GM21528 (cell line): ENCODE data around the gene FBXO34.

Source experiments
- ATAC-seq: cut with Tn5 transposase; IDR thresholded peaks from one replicate; pipeline ENCODE4 v1.9.1; 2021; ENCODE audit warnings: mild to moderate bottlenecking, moderate library complexity; ENCODE audit not compliant: unreplicated experiment, low FRiP score

Gene FBXO34

GRCh38 chr14:55271572-55272298, 514 bp downstream of the FBXO34 start:
- ATAC-seq: peak; percentile 50

DNA sequence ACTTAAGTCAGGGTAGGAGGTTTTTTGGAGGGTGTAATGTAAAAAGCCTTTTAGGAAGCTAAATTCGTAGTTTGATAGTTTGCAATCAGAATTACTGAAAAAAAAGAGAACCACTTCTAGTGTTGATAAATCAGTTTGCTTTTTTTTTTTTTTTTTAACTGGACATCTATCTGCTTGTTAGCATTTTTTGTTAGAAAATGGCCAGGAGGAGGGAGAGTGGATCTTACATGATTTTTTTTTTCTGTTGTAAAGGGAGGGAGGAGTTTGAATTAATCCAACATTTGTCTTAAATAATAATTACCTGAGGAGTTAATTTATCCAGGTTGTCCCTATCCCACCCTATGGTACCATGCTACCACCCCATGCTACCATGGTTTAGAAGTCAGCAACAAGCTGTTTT, 1.2 kb downstream of the FBXO34 start:
- ATAC-seq: no peak

GRCh38 chr14:55272922-55273321, 1.7 kb downstream of the FBXO34 start:
- ATAC-seq: no peak

- no peak for ATAC-seq
Observed at GRCh38 chr14:55274146-55274545, 2.9 kb downstream of the FBXO34 start.

GRCh38 chr14:55274751-55275150, 3.5 kb downstream of the FBXO34 start:
- ATAC-seq: no peak

DNA sequence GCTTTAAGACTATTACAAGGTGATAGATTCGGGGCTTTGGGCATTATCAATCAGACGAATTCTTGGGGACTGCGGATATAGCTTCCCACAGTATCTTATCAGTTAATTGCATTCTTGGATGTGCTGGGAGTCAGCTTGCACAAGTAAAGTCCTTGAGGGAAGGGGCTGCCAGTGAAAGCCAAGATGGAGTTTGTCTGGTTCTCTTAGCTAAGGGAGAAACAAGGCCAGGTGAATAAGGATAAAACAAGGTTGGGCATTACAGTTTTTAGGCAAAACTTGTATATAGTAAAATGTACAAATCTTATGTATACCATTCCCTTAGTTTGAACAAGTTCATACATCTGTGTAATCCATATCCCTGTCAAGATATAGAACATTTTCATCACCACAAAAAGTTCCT, 5.5 kb downstream of the FBXO34 start:
- ATAC-seq: no peak

- ATAC-seq: peak; percentile 86
Observed at GRCh38 chr14:55277972-55278740, 6.9 kb downstream of the FBXO34 start.

GRCh38 chr14:55279384-55279783, 8.2 kb downstream of the FBXO34 start:
- no peak for ATAC-seq

DNA sequence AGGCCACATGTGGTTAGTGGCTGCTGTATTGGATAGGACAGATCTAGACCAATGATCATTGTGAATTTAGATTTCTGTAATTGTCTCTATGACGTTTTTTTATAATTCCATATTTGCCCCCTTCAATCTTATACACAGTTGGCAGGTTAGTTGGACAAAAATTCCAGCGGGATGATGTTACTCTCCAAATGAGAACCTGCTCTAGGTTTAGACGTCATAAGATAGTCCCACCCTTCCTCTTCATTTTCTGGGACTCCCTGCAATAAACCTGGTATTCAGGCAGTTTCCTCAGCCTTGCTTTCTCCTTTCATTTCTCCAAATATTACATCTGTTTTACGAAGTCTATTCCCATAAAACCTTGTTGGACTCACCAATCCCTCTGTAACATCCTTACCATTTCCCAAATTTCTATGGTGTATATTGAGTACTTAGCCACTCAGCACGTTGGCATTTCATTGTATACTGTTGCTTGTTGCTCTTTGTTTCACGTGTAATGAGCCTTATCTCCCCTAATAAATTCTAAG, 10.2 kb downstream of the FBXO34 start:
- no peak for ATAC-seq

- ATAC-seq: no peak
Observed at GRCh38 chr14:55285048-55285652, 13.9 kb downstream of the FBXO34 start.

DNA sequence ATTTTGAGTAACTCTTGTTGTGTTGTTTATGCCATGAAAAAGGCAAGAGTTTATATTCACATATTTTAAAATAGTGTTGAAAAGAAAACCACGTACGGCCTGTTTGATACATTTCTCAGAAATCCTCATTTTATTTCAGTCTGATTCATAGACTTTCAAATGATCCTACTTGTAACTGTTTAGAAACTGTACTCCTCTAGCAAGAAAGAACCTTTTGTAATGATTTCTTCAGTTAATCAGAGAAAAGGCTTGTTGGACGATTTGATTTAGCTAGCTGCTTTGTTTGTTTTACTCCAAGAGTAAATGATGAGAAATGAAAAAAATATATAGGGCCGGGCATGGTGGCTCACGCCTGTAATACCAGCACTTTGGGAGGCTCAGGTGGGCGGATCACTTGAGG, 17.2 kb downstream of the FBXO34 start:
- no peak for ATAC-seq

- ATAC-seq: no peak
Observed at GRCh38 chr14:55291480-55292081, 20.4 kb downstream of the FBXO34 start.

DNA sequence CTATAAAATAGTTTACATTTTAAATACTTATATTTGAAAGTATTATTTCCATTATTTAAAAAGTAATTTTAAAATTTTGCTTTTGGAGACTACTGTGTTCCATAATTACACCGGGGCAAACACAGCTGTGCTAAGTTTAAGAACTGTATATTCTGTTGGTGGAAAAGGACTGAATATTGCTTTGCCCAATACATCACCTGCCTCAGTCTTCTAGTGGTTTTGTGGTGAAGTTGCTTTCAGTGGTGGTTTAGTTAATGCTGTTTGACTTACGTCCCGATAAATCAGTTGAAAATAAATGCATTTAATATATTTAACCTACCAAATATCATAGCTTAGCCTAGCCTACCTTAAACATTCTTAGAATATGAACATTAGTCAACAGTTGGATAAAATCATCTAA, 23.4 kb downstream of the FBXO34 start:
- ATAC-seq: no peak

- ATAC-seq: no peak
Observed at GRCh38 chr14:55297611-55298499, 26.6 kb downstream of the FBXO34 start.

DNA sequence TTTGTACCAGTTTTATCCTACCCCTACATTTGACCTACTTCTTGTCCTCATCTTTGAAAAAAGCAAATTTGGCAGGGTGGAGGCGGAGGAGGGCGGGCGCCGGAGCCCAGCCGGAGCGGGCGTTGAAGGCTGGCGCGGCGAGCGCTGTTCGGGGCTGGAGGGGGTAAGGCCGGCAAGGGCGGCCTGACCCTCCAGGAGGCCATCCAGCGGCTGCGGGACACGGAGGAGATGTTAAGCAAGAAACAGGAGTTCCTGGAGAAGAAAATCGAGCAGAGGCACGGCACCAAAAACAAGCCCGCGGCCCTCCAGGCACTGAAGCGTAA, 27.2 kb downstream of the FBXO34 start:
- ATAC-seq: no peak

- ATAC-seq: no peak
Observed at GRCh38 chr14:55301437-55302121, 30.4 kb downstream of the FBXO34 start.

DNA sequence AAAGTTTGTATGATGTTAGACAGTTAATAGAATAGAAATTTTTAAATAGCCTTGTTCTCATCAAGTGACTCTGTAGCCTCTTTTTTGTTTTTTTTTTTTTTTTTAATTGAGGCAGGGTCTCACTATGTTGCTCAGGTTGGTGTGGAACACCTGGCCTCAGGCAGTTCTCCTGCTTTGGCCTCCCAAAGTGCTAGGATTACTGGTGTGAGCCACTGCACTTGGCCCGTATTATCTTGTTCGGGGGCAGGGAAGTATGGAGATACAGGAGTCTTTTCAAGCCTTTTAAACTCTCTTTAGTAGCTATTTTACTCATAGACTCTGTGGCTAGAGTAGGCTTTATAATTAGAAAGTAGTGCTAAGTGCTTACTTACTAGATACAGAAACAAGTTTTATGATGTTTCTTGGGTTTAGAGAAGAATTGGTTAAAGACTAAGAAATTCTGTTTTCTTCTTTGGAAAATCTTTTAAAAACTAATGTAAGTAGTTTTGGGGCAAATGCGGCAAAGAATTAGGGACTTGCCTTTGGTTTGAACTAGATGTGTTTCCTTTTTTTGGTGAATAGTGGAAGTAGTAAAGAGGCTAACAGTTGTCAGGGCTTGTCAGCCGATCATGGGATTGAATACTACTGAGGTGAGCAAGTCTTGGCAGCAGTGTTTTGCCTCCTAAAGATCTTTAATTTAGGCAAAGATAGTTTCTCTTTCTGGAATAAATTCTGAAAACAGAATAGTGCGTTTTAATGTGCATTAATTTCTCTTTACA, 31.3 kb downstream of the FBXO34 start:
- no peak for ATAC-seq

- ATAC-seq: no peak
Observed at GRCh38 chr14:55303125-55303499, 31.9 kb downstream of the FBXO34 start.

GRCh38 chr14:55303691-55304145, 32.5 kb downstream of the FBXO34 start:
- ATAC-seq: peak; percentile 56
